ENCODE data around the gene GPR152.

DNA sequence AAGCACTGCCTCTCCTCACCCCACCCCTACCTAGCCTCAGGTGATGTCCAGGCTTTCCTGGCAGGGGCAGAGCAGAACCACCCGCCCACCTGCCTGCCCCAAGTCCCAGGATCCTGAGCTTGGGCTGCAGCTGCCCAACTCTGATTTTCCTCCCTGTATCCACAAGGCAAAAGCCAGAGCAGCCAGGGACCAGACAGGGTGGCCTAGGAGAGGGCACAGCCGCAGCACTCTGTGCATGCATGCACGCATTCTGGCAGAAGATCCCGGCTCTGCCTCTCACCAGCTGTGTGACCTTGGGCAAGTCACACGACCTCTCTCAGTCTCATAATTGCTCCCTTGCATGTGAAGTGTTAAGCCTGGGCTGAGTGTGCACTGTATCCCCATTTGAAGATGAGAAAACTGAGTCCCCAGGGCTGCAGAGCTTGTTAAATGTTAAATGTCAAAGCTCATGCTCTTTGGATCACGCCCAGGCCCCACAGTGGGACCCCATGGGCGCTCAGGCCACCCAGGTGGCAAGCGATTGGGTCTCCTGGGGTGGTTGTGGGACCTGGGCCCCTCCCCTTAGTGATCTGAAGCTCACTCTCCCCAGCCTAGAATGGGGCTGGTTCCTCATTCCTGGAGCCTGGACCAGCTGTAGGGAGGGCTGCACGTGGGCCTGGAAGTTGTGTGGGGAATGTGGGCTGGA is 39.9 kb downstream of the GPR152 start:
- TF ChIP-seq, protein P1, sequence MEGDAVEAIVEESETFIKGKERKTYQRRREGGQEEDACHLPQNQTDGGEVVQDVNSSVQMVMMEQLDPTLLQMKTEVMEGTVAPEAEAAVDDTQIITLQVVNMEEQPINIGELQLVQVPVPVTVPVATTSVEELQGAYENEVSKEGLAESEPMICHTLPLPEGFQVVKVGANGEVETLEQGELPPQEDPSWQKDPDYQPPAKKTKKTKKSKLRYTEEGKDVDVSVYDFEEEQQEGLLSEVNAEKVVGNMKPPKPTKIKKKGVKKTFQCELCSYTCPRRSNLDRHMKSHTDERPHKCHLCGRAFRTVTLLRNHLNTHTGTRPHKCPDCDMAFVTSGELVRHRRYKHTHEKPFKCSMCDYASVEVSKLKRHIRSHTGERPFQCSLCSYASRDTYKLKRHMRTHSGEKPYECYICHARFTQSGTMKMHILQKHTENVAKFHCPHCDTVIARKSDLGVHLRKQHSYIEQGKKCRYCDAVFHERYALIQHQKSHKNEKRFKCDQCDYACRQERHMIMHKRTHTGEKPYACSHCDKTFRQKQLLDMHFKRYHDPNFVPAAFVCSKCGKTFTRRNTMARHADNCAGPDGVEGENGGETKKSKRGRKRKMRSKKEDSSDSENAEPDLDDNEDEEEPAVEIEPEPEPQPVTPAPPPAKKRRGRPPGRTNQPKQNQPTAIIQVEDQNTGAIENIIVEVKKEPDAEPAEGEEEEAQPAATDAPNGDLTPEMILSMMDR (IDR thresholded peaks at IDR 0.05): no peak
- TF ChIP-seq POLR2A (IDR thresholded peaks at IDR 0.05): no peak

Measured in right lobe of liver (tissue), 4 donors.